ENCODE results near the gene MAPKBP1.

The MAPKBP1 gene

DNA sequence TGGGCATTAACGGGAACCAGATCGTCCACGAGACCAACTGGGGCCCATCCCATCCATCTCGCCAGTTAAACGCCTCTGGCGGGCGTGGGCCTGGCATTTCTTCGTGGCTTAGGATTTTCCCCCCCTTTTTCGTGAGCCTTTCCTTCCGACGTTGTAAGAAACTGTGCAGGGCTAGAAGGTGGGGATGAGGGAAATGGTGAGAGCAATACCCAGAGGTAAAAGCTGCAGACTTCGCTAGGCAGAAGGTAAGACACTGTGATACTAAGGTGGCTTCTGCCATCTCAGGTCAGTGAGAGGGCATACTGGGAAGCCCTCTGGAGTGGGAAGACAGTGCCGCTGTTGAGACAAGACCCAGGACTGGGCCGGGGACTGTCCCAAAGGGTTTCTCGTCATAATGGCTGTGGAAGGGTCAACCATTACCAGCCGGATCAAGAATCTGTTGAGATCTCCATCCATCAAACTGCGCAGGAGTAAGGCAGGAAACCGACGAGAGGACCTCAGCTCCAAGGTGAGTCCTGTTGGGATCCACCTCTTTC, 666 bp downstream of the MAPKBP1 start:
- TF ChIP-seq, protein P1, sequence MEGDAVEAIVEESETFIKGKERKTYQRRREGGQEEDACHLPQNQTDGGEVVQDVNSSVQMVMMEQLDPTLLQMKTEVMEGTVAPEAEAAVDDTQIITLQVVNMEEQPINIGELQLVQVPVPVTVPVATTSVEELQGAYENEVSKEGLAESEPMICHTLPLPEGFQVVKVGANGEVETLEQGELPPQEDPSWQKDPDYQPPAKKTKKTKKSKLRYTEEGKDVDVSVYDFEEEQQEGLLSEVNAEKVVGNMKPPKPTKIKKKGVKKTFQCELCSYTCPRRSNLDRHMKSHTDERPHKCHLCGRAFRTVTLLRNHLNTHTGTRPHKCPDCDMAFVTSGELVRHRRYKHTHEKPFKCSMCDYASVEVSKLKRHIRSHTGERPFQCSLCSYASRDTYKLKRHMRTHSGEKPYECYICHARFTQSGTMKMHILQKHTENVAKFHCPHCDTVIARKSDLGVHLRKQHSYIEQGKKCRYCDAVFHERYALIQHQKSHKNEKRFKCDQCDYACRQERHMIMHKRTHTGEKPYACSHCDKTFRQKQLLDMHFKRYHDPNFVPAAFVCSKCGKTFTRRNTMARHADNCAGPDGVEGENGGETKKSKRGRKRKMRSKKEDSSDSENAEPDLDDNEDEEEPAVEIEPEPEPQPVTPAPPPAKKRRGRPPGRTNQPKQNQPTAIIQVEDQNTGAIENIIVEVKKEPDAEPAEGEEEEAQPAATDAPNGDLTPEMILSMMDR (IDR thresholded peaks at IDR 0.05; ENCODE audit: low read depth, low read length) = no peak
- H3K4me3 ChIP-seq (replicated peaks in 1 of 2; ENCODE audit: low read depth in 2 of 2, low read length in 2 of 2) = peak overlapping the region; percentile 65 to 72
- DNase-seq (ENCODE audit: low read depth in 2 of 2) = no peak

DNA sequence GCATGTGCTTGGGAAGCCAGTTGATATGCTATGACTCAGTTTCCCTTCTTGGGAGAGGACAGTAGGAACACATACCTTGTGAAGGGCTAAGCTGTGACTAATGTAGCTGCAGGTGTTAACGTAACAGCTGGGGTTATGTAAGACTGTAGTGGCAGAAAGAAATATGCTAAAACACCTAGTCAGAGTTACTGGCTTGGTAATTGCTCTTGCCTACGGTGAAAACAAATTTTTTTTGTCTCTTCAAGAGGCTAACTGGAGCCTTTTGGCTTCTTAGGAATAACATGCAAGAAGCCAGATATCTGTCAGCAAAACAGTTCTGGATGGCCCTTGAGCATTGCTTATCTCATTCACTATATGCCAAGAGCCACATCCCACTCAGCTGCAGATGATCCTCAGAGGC, 1.4 kb downstream of the MAPKBP1 start:
- TF ChIP-seq, protein P1 (IDR thresholded peaks at IDR 0.05; ENCODE audit: low read depth, low read length) = no peak
- peak; percentile 29 to 62 for DNase-seq (ENCODE audit: low read depth in 2 of 2)

DNA sequence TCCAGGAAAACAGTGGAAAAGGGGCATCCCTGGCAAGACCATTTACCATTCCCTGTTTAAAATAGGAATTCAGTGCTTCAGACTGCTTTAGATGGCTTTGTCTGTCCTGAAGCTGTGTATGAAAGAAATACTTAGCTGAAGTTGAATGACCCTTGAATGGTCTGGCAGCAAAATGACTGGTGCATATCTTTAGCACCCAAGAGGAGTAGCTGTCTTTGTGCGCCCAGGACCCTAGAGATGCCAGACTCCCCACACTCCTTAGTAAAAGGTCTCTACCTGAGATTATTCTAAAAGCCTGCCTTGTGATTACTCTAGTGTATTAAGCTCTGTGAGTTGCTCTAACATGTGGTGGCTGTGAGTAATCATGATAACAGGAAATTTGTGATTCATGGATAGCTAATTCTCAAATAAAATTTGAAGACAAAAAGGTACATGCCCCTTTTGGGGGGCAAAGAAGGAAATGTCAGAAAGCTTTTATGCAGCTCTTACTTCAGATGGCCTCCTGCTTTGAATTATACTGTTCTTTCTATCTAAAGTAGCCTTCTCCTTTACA, 3.2 kb downstream of the MAPKBP1 start:
- peak in 1 of 2 donors; percentile 54 for DNase-seq (ENCODE audit: low read depth in 2 of 2)
- TF ChIP-seq, protein P1 (IDR thresholded peaks at IDR 0.05; ENCODE audit: low read depth, low read length) = no peak
- no peak overlapping the region for H3K4me3 ChIP-seq (replicated peaks in 1 of 2; ENCODE audit: low read depth in 2 of 2, low read length in 2 of 2)

More for the DNA sequence above, 1.4 kb downstream of the MAPKBP1 start:
- peak overlapping the region; percentile 65 to 72 for H3K4me3 ChIP-seq (replicated peaks in 1 of 2; ENCODE audit: low read depth in 2 of 2, low read length in 2 of 2)

DNA sequence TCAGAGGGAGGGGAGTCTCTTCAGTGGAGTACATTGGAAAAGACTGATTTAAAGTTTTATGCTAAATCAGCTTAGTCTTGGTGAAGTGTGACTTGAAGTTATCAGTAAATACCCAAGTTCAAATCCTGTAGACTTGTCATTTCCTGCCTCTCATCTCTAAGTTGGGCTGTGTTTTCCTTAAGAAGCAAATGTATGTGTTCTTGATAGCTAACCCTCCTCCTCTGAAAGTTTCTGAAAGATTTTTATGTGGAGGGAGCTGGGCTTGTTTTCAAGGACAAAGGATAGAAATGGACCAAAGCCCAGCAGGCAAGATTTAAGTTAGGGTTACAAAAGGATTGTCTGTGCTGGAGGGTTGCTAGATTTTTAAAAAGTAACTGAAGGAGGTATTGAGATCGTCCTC, 4.2 kb downstream of the MAPKBP1 start:
- DNase-seq (ENCODE audit: low read depth in 2 of 2) = peak in 1 of 2 donors; percentile 45
- H3K4me3 ChIP-seq (replicated peaks in 1 of 2; ENCODE audit: low read depth in 2 of 2, low read length in 2 of 2) = no peak overlapping the region
- TF ChIP-seq, protein P1 (IDR thresholded peaks at IDR 0.05; ENCODE audit: low read depth, low read length) = no peak

DNA sequence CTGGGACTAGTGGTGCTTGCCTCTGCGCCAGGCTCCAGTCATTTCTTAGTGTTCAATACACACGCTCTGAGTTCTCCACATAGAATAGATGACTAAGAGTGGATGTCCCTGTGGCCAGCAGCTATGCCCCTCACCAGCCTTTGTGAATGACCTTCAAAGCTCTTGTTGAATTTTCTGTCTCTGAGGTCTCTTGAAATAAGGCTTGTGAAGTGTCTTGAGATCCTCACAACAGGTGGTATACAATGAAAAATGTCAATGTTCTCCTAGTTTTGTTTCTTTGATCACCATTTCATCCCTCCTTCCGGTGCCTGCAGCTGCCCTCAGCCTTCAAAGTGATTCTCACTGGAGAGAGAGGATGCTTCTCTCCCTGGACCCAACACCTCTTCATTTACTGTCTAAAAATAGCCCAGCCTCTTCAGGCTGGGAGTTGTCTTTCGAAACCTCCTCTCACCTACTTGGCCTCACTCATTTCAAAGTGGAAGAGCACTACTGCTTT, 5.4 kb downstream of the MAPKBP1 start:
- no peak for DNase-seq (ENCODE audit: low read depth in 2 of 2)
- no peak overlapping the region for H3K4me3 ChIP-seq (replicated peaks in 1 of 2; ENCODE audit: low read depth in 2 of 2, low read length in 2 of 2)
- TF ChIP-seq, protein P1 (IDR thresholded peaks at IDR 0.05; ENCODE audit: low read depth, low read length) = no peak

DNA sequence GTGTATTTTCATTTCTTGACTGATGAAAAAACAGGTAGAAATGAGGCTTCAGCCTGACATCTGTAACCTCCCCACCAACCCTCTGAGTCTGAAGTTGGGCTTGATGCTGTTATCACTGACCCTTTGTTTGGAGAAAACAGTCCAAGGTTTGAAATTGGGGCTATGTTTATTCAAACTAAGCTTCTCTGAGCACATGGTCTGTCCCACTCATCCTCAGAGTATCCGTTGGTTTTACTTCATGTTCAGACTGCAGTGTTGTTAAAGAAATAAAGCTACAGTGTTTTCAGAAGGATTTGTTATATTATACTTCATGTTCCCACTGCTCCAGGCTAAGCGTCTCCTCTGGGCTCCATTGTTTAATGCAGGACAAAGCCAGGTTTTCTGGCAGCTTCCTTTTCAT, 6.0 kb downstream of the MAPKBP1 start:
- DNase-seq (ENCODE audit: low read depth in 2 of 2) = no peak
- H3K4me3 ChIP-seq (replicated peaks in 1 of 2; ENCODE audit: low read depth in 2 of 2, low read length in 2 of 2) = no peak overlapping the region
- TF ChIP-seq, protein P1 (IDR thresholded peaks at IDR 0.05; ENCODE audit: low read depth, low read length) = no peak
